DND-41 (cell line): ENCODE measurements around the gene CNOT1.

Source experiments
- ATAC-seq: fragments of 200-7000 bp; cut with Tn5 transposase; 3 replicates; pipeline ENCODE4 v1.9.1; 2021; ENCODE audit warnings: low read depth; ENCODE audit not compliant: insufficient read depth
- DNase-seq: peaks from one replicate; pipeline ENCODE4 v3.0.0-alpha.2; 2020
- H2AFZ ChIP-seq: 2 replicates; pipeline ENCODE4 v1.6.0; 2012; ENCODE audit warnings: low read depth, low read length
- H3K27ac ChIP-seq: 2 replicates; pipeline ENCODE4 v1.5.1; 2012; ENCODE audit warnings: low read length, inconsistent platforms
- H3K27me3 ChIP-seq: fragments of 200-600 bp; sonication (generic); 2 replicates; pipeline ENCODE4 v1.6.0; 2012; ENCODE audit warnings: low read length, mild to moderate bottlenecking, inconsistent platforms; ENCODE audit not compliant: insufficient read depth, poor library complexity
- H3K36me3 ChIP-seq: 2 replicates; pipeline ENCODE4 v1.5.1; 2012; ENCODE audit warnings: low read length, inconsistent platforms; ENCODE audit not compliant: insufficient read depth
- H3K4me1 ChIP-seq: 2 replicates; pipeline ENCODE4 v1.5.1; 2012; ENCODE audit warnings: mild to moderate bottlenecking, low read length; ENCODE audit not compliant: insufficient read depth
- H3K4me2 ChIP-seq: 2 replicates; pipeline ENCODE4 v1.6.0; 2012; ENCODE audit warnings: mild to moderate bottlenecking, moderate library complexity, low read length, inconsistent platforms; ENCODE audit not compliant: insufficient read depth
- H3K4me3 ChIP-seq, 2 experiments: fragments of 200-600 bp in 1 of 2; shearing (Covaris generic) in 1 of 2; 2 replicates each; pipeline ENCODE4 v1.5.1; 2012 to 2016; ENCODE audit warnings: inconsistent platforms in 2 of 2, low read length in 2 of 2, mild to moderate bottlenecking in 2 of 2, low read depth in 1 of 2, moderate library complexity in 1 of 2
- H3K79me2 ChIP-seq: 2 replicates; pipeline ENCODE4 v1.6.0; 2012; ENCODE audit warnings: low read length, inconsistent platforms; ENCODE audit not compliant: insufficient read depth
- H3K9ac ChIP-seq: 2 replicates; pipeline ENCODE4 v1.6.0; 2012; ENCODE audit warnings: low read depth, mild to moderate bottlenecking, inconsistent platforms, low read length, moderate library complexity
- H3K9me3 ChIP-seq: 2 replicates; pipeline ENCODE4 v1.5.1; 2012; ENCODE audit warnings: low read length, moderate library complexity, mild to moderate bottlenecking, inconsistent platforms; ENCODE audit not compliant: insufficient read depth, severe bottlenecking
- H4K20me1 ChIP-seq: 2 replicates; pipeline ENCODE4 v1.6.0; 2012; ENCODE audit warnings: low read length; ENCODE audit not compliant: insufficient read depth
- CTCF ChIP-seq: IDR thresholded peaks from 2 replicates; pipeline ENCODE4 v1.5.1; 2012; ENCODE audit warnings: borderline replicate concordance, low read length, moderate library complexity, mild to moderate bottlenecking; ENCODE audit not compliant: poor library complexity, severe bottlenecking; ENCODE audit errors: extremely low read depth
- EZH2 ChIP-seq: IDR thresholded peaks from 3 replicates; pipeline ENCODE4 v1.6.1; 2012; ENCODE audit warnings: borderline replicate concordance, low read depth, mild to moderate bottlenecking, moderate library complexity, low read length, inconsistent platforms; ENCODE audit not compliant: severe bottlenecking

The CNOT1 gene

DNA sequence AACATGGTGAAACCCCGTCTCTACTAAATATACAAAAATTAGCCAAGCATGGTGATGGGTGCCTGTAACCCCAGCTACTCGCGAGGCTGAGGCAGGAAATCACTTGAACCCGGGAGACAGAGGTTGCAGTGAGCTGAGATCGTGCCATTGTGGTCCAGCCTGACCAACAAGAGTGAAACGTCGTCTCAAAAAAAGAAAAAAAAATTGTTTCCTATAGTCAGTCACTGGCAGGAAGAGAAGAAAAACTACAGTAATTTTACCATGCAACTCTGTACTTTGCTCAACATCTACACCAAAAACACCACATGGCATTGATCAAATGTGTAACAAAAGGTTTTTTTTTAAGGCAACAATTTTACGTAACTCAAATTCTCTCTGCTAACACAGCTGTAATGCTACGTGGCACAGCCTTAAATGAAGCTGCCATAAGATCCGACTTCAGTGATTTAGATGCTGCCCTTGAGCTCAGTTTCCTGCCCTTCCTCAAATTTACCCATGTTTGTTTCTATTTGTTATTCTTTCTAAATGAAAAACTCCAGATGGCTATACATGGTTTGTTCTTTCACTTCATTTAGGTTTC lies 40.2 kb downstream of the CNOT1 start:
- H3K79me2 ChIP-seq = peaks cover 61% of the 10 kb centered on the region
- no peak for ATAC-seq
- H3K4me3 ChIP-seq = no peak overlapping the region
- no peaks in the 10 kb centered on the region for H3K27me3 ChIP-seq
- no peaks in the 10 kb centered on the region for H3K4me1 ChIP-seq
- no peak overlapping the region for H2AFZ ChIP-seq
- DNase-seq = no peak
- no peak for TF ChIP-seq EZH2
- no peak for TF ChIP-seq CTCF
- H3K9me3 ChIP-seq = no peaks in the 10 kb centered on the region
- H3K9ac ChIP-seq = no peak overlapping the region
- peaks cover 97% of the 10 kb centered on the region for H3K36me3 ChIP-seq
- peaks cover 19% of the 10 kb centered on the region; the same call in 1 of the 2 replicates for H4K20me1 ChIP-seq
- H3K27ac ChIP-seq = no peak overlapping the region
- no peak overlapping the region for H3K4me2 ChIP-seq

- TF ChIP-seq EZH2 (no peak), CTCF (no peak)
- DNase-seq (no peak), ATAC-seq (no peak)
- no peak overlapping the region for H2AFZ ChIP-seq
- H3K27me3 ChIP-seq = no peaks in the 10 kb centered on the region
- peaks cover 19% of the 10 kb centered on the region; the same call in 1 of the 2 replicates for H4K20me1 ChIP-seq
- no peaks in the 10 kb centered on the region for H3K9me3 ChIP-seq
- no peak overlapping the region for H3K4me2 ChIP-seq
- H3K36me3 ChIP-seq = peaks cover 95% of the 10 kb centered on the region
- no peaks in the 10 kb centered on the region for H3K4me1 ChIP-seq
- H3K27ac ChIP-seq = no peak overlapping the region
- no peak overlapping the region for H3K9ac ChIP-seq
- no peak overlapping the region for H3K4me3 ChIP-seq
- peaks cover 55% of the 10 kb centered on the region for H3K79me2 ChIP-seq
These were observed 41.2 kb downstream of the CNOT1 start for GRCh38 chr16:58588406-58588805.

GRCh38 chr16:58586340-58587030 lies 43.1 kb downstream of the CNOT1 start:
- TF ChIP-seq CTCF (no peak), EZH2 (no peak)
- H3K36me3 ChIP-seq = peaks cover 95% of the 10 kb centered on the region
- no peak overlapping the region for H3K4me3 ChIP-seq

More at GRCh38 chr16:58586340-58587030, 43.1 kb downstream of the CNOT1 start:
- H3K79me2 ChIP-seq = peaks cover 37% of the 10 kb centered on the region
- H3K9ac ChIP-seq = no peak overlapping the region
- no peak overlapping the region for H3K4me2 ChIP-seq
- H2AFZ ChIP-seq = no peak overlapping the region
- no peaks in the 10 kb centered on the region for H3K27me3 ChIP-seq
- DNase-seq (no peak), ATAC-seq (no peak)
- H4K20me1 ChIP-seq = peaks cover 10% of the 10 kb centered on the region; the same call in 1 of the 2 replicates
- H3K9me3 ChIP-seq = no peaks in the 10 kb centered on the region
- no peaks in the 10 kb centered on the region for H3K4me1 ChIP-seq
- no peak overlapping the region for H3K27ac ChIP-seq
